Thyroid gland (tissue), 4 donors: ENCODE measurements around the gene ITGB2. TPM values are rescaled to one million over a fixed set of nuclear protein-coding genes. Genes with fewer than 3 reads are reported as not detected.

ENCODE experiments used
- DNase-seq, 2 donors: peaks; one replicate each; pipeline ENCODE4 v3.0.0-alpha.2; 2019
- H3K27ac ChIP-seq, 3 donors: fragments of 200-600 bp; sonication (generic); 1 replicate in 2 of 3; 2 replicates in 1 of 3; pipeline ENCODE4 v1.5.1; 2016 to 2019; ENCODE audit warnings: mild to moderate bottlenecking in 1 of 3, moderate library complexity in 1 of 3
- H3K27me3 ChIP-seq: fragments of 200-600 bp; sonication (generic); one replicate; pipeline ENCODE4 v1.5.1; 2019
- H3K36me3 ChIP-seq, 2 donors: fragments of 200-600 bp; sonication (generic); one replicate each; pipeline ENCODE4 v1.5.1; 2016 to 2019
- H3K4me1 ChIP-seq, 2 donors: fragments of 200-600 bp; sonication (generic); one replicate each; pipeline ENCODE4 v1.5.1; 2017 to 2019
- H3K4me3 ChIP-seq, 3 donors: fragments of 200-600 bp; sonication (generic); replicated peaks in 1 of 3; 1 replicate in 2 of 3; 2 replicates in 1 of 3; pipeline ENCODE4 v1.5.1; 2016; ENCODE audit warnings: mild to moderate bottlenecking in 1 of 3
- H3K9me3 ChIP-seq: fragments of 200-600 bp; sonication (generic); one replicate; pipeline ENCODE4 v1.5.1; 2017
- POLR2A ChIP-seq, 2 donors: fragments of 450-650 bp; IDR thresholded peaks; one replicate each; pipeline ENCODE4 v1.6.1; 2017; ENCODE audit warnings: antibody characterized with exemption in 2 of 2, mild to moderate bottlenecking in 2 of 2, moderate library complexity in 1 of 2
- WGBS, 2 donors: methylation state at CpG; one replicate each; pipeline ENCODE4 v1.1.5; 2017; 5-methylcytosine and 5-hydroxymethylcytosine counted together
- intact Hi-C: fragments of 100-400 bp; cut with DNase I; formaldehyde crosslinking; loops from one replicate; pipeline ENCODE4 v1.15.1; 2023
- total RNA-seq, 4 donors: library from RNA; depleted of rRNA; stranded (reverse); fragments of >200 nt; gene quantifications; one replicate each; pipeline ENCODE4 v1.2.3, GENCODE V29; 2016
- TF ChIP-seq, protein P1 (sequence below), 6 experiments: fragments of 200-600 bp in 3 of 6; fragments of 450-650 bp in 3 of 6; sonication (generic) in 3 of 6; IDR thresholded peaks; one replicate each; pipeline ENCODE4 v1.5.1; 2016 to 2019; ENCODE audit warnings: antibody characterized with exemption in 6 of 6, mild to moderate bottlenecking in 2 of 6, inconsistent platforms in 1 of 6, moderate library complexity in 1 of 6

ITGB2 gene
- total RNA-seq, 4 donors from 2014 or later = 18.4 to 79.4 (median 27.5) TPM

DNA sequence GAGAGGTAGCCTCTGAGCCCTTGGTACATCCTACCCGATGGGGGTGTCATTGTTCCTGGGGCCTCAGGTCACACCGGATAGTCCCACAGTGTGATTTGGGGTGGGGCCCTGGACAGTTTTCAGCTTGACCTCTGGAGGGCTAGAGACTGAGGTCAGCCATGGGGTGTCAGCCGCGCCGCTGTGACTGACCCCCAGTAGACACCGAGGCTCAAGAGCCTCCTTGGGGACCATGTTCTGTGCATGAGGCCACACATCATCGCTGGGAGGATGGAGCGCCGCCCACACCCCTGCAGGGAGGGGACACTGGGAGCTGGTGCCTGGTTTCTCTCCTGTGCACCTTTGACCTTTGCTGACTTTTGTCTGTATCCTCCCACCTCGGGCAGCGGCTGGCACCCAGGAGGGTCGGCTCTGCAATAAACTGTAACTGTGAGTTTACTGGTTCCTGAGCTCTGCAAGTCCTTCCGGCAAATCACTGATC is 22.6 kb downstream of the ITGB2 start:
- no peak overlapping the region for H3K27ac ChIP-seq
- intact Hi-C loops = no loop called here
- no peak overlapping the region for H3K4me3 ChIP-seq
- DNase-seq = no peak
- no peak for TF ChIP-seq POLR2A (IDR thresholded peaks at IDR 0.05)
- TF ChIP-seq, protein P1, sequence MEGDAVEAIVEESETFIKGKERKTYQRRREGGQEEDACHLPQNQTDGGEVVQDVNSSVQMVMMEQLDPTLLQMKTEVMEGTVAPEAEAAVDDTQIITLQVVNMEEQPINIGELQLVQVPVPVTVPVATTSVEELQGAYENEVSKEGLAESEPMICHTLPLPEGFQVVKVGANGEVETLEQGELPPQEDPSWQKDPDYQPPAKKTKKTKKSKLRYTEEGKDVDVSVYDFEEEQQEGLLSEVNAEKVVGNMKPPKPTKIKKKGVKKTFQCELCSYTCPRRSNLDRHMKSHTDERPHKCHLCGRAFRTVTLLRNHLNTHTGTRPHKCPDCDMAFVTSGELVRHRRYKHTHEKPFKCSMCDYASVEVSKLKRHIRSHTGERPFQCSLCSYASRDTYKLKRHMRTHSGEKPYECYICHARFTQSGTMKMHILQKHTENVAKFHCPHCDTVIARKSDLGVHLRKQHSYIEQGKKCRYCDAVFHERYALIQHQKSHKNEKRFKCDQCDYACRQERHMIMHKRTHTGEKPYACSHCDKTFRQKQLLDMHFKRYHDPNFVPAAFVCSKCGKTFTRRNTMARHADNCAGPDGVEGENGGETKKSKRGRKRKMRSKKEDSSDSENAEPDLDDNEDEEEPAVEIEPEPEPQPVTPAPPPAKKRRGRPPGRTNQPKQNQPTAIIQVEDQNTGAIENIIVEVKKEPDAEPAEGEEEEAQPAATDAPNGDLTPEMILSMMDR (IDR thresholded peaks at IDR 0.05) = no peak
- WGBS, 2 donors = 80% methylated on average over 7 to 13 of the region's 13 CpGs
- no peaks in the 10 kb centered on the region for H3K9me3 ChIP-seq
- H3K4me1 ChIP-seq = peaks cover 0 to 1% of the 10 kb centered on the region in 2 donors
- H3K36me3 ChIP-seq = no peaks in the 10 kb centered on the region
- H3K27me3 ChIP-seq = no peaks in the 10 kb centered on the region

DNA sequence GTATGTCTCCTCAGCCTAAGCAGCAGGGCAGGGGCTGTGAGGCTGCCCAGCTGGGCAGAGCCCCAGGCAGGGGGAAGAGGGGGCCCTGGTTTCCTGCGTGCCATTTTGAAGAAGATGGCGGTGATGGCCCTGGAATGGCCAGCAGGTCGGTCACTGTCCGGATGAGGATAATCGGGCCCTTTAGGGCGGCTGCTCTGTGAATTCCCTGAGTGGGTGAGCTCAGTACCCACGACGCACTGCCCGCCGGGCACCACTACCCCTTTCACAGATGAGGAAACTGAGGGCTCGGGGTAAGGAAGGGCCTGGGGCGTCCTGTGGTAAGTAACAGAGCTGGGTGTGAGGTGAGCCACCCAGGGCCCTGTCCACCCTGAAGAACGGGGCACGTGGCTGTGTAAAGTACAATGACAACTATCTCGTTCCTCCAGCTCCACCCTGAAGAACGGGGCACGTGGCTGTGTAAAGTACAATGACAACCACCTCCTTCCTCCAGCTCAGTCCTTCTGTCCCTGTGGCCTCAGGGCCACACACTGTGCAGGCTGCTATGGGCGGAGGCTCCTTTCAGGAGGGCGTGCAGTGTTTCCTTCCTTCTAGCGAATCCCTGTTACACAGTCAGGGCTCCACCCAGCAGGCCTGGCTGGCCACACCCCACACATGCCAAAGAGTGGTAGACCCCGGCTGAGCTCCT is 23.2 kb downstream of the ITGB2 start:
- H3K4me3 ChIP-seq = no peak overlapping the region
- WGBS, 2 donors = 78 to 83% methylated on average over 16 to 21 of the region's 21 CpGs
- no peaks in the 10 kb centered on the region for H3K9me3 ChIP-seq
- H3K27me3 ChIP-seq = no peaks in the 10 kb centered on the region
- no peaks in the 10 kb centered on the region for H3K36me3 ChIP-seq
- TF ChIP-seq, protein P1 (IDR thresholded peaks at IDR 0.05) = no peak
- no peak for TF ChIP-seq POLR2A (IDR thresholded peaks at IDR 0.05)
- intact Hi-C loops = no loop called here
- H3K4me1 ChIP-seq = no peaks in the 10 kb centered on the region
- no peak overlapping the region for H3K27ac ChIP-seq
- DNase-seq = no peak

DNA sequence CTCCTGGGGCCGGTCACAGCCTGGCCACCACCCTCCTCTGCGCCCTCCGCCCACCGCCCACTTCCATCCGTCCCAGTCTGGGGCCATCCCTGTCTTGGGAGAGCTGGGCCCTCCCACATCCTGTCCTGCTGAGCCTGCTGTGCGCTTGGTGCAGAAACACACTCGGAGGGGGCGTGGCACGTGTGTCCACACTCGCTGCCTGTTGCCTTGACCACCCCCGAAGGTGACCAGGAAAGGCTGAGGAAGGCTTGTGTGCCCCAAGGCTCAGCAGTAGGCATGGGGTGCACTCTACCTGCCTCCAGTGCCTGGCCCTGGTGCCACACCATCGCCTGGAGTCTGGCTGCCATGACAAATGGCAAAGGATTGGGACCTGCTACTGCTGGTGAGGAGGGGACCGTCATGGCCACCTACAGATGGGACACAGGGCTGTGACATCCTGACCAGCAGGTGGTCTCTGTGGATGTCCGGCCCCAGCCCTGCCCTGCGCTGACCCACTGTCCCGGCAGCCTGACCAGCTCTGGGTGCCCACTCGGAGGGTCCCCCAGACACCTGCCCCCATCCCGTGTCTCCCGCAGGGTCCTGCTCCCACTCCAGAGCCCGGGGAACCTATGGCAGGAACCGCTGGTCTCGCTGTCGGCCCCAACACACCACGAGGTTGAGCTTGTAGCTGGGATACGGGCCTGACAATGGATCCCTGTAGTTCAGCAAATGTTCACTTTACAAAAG is 24.0 kb downstream of the ITGB2 start:
- DNase-seq = no peak
- Histone ChIP-seq H3K9me3 (no peaks in the 10 kb centered on the region), H3K27me3 (no peaks in the 10 kb centered on the region), H3K4me1 (no peaks in the 10 kb centered on the region), H3K36me3 (no peaks in the 10 kb centered on the region), H3K27ac (no peak overlapping the region), H3K4me3 (no peak overlapping the region)
- 76 to 88% methylated on average over 12 to 13 of the region's 25 CpGs for WGBS, 2 donors
- TF ChIP-seq POLR2A (IDR thresholded peaks at IDR 0.05) = no peak
- TF ChIP-seq, protein P1 (IDR thresholded peaks at IDR 0.05) = no peak
- intact Hi-C loops = no loop called here

DNA sequence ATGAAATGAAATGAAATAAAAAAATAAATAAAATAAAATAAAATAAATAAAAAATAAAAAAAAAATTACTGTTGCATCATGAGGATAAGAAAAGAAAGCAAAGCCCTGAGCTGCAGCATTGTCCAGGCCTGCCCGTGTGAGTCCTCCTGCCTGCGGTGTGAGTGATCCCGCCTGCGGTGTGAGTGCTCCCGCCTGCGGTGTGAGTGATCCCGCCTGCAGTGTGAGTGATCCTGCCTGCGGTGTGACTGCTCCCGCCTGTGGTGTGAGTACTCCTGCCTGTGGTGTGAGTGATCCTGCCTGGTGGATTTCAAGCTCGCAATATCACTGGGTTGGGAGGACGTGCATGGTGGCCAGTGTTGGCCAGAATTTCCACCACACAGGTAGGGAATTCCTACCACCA is 24.8 kb downstream of the ITGB2 start:
- Histone ChIP-seq H3K4me1 (no peaks in the 10 kb centered on the region), H3K36me3 (no peaks in the 10 kb centered on the region), H3K4me3 (no peak overlapping the region), H3K9me3 (no peaks in the 10 kb centered on the region), H3K27me3 (no peaks in the 10 kb centered on the region), H3K27ac (no peak overlapping the region)
- DNase-seq = no peak
- WGBS, 2 donors = 89 to 96% methylated on average over 10 to 11 of the region's 11 CpGs
- TF ChIP-seq POLR2A (IDR thresholded peaks at IDR 0.05) = no peak
- TF ChIP-seq, protein P1 (IDR thresholded peaks at IDR 0.05) = no peak
- intact Hi-C loops = no loop called here
